B cell (primary cell): ENCODE measurements around the gene SPRED2. TPM values are rescaled to one million over a fixed set of nuclear protein-coding genes. Genes with fewer than 3 reads are reported as not detected.

ENCODE experiments used
- ATAC-seq: fragments of 200-7000 bp; cut with Tn5 transposase; one replicate; pipeline ENCODE4 v1.10.0; 2021; ENCODE audit warnings: low read depth, mild to moderate bottlenecking, moderate number of reproducible peaks, moderate library complexity
- CTCF ChIA-PET: fragments of 350-600 bp; sonication (Branson Sonifier 250); formaldehyde crosslinking; loops from one replicate; lab custom pipeline; 2021; ENCODE audit warnings: antibody characterized with exemption, inconsistent platforms; lab: Charles Lee
- POLR2A ChIA-PET: fragments of 350-600 bp; sonication (Branson Sonifier 250); formaldehyde crosslinking; loops from one replicate; lab custom pipeline; 2021; ENCODE audit warnings: antibody characterized with exemption; lab: Charles Lee
- DNase-seq: peaks from one replicate; pipeline ENCODE4 v3.0.0; 2013
- H2AFZ ChIP-seq: 2 replicates; pipeline ENCODE4 v1.6.1; 2012; ENCODE audit warnings: mild to moderate bottlenecking, low read depth, low read length; ENCODE audit not compliant: insufficient read depth, poor library complexity, severe bottlenecking
- H3K27ac ChIP-seq, 2 donors: 1 replicate in 1 of 2; 2 replicates in 1 of 2; pipeline ENCODE4 v1.5.1; 2012 to 2013; ENCODE audit warnings: low read length in 2 of 2, mild to moderate bottlenecking in 2 of 2, moderate library complexity in 1 of 2
- H3K27me3 ChIP-seq, 4 experiments: fragments of 200-600 bp in 1 of 4; sonication (generic) in 1 of 4; replicated peaks in 1 of 4; 1 replicate in 2 of 4; 2 replicates in 2 of 4; pipeline versions ENCODE4 v1.6.1 to v1.7.0; 2013 to 2016; ENCODE audit warnings: low read length in 3 of 4, mild to moderate bottlenecking in 2 of 4, mixed read lengths in 1 of 4, moderate library complexity in 1 of 4; ENCODE audit not compliant: insufficient read depth in 4 of 4, control insufficient read depth in 3 of 4; ENCODE audit errors: control extremely low read depth in 1 of 4
- H3K36me3 ChIP-seq, 2 experiments: replicated peaks in 1 of 2; 1 replicate in 1 of 2; 2 replicates in 1 of 2; pipeline versions ENCODE4 v1.6.1 to v1.7.1; 2013; ENCODE audit warnings: low read length in 1 of 2; ENCODE audit not compliant: insufficient read depth in 2 of 2, control insufficient read depth in 1 of 2; ENCODE audit errors: control extremely low read depth in 1 of 2, extremely low read depth in 1 of 2
- H3K4me1 ChIP-seq, 2 donors: fragments of 200-600 bp in 1 of 2; sonication (generic) in 1 of 2; 1 replicate in 1 of 2; 2 replicates in 1 of 2; pipeline versions ENCODE4 v1.5.1 to v1.6.1; 2013 to 2017; ENCODE audit warnings: low read length in 2 of 2; ENCODE audit not compliant: control insufficient read depth in 2 of 2, insufficient read depth in 2 of 2
- H3K4me2 ChIP-seq: replicated peaks from 2 replicates; pipeline ENCODE3; 2012; ENCODE audit warnings: mild to moderate bottlenecking, low read depth, low read length; ENCODE audit not compliant: poor library complexity, severe bottlenecking
- H3K4me3 ChIP-seq, 5 experiments: fragments of 200-600 bp in 1 of 5; sonication (generic) in 1 of 5; 1 replicate in 3 of 5; 2 replicates in 2 of 5; pipeline versions ENCODE4 v1.5.1 to v1.7.0; 2011 to 2016; ENCODE audit warnings: low read length in 4 of 5, mild to moderate bottlenecking in 4 of 5, low read depth in 2 of 5, control low read depth in 1 of 5, moderate library complexity in 1 of 5; ENCODE audit not compliant: insufficient read depth in 1 of 5; ENCODE audit errors: control extremely low read depth in 1 of 5, extremely low read depth in 1 of 5
- H3K79me2 ChIP-seq: fragments of 200-600 bp; sonication (generic); one replicate; pipeline ENCODE4 v1.6.0; 2016; ENCODE audit warnings: low read length; ENCODE audit not compliant: control insufficient read depth, insufficient read depth
- H3K9ac ChIP-seq: fragments of 200-600 bp; sonication (generic); 2 replicates; pipeline ENCODE4 v1.6.1; 2017; ENCODE audit warnings: mild to moderate bottlenecking, low read length, moderate library complexity
- H3K9me3 ChIP-seq, 3 donors: one replicate each; pipeline versions ENCODE4 v1.6.1 to v1.7.1; 2013; ENCODE audit warnings: low read length in 2 of 3; ENCODE audit not compliant: control insufficient read depth in 2 of 3, insufficient read depth in 1 of 3; ENCODE audit errors: control extremely low read depth in 1 of 3
- H4K20me1 ChIP-seq: 2 replicates; pipeline ENCODE4 v1.6.0; 2012; ENCODE audit warnings: mild to moderate bottlenecking, low read length; ENCODE audit not compliant: insufficient read depth, control insufficient read depth, poor library complexity, severe bottlenecking
- H3K27ac Mint-ChIP-seq: one replicate; pipeline ENCODE4 v1.8.0; 2021; ENCODE audit warnings: mixed read lengths
- H3K27me3 Mint-ChIP-seq: one replicate; pipeline ENCODE4 v1.8.0; 2021; ENCODE audit warnings: mixed read lengths
- H3K4me1 Mint-ChIP-seq: one replicate; pipeline ENCODE4 v1.8.0; 2021; ENCODE audit warnings: mixed read lengths
- H3K4me3 Mint-ChIP-seq: one replicate; pipeline ENCODE4 v1.8.0; 2021; ENCODE audit warnings: mixed read lengths
- H3K9me3 Mint-ChIP-seq: one replicate; pipeline ENCODE4 v1.8.0; 2022; ENCODE audit warnings: mixed read lengths; ENCODE audit not compliant: insufficient read depth
- EZH2 ChIP-seq: IDR thresholded peaks from 2 replicates; pipeline ENCODE4 v1.6.1; 2012; ENCODE audit warnings: borderline replicate concordance, low read depth, mild to moderate bottlenecking, moderate library complexity, low read length; ENCODE audit not compliant: insufficient read depth, poor library complexity, severe bottlenecking
- WGBS: methylation state at CpG from one replicate; pipeline ENCODE4 v1.1.5; 2013; ENCODE audit warnings: missing lambda C conversion rate; ENCODE audit not compliant: insufficient coverage; 5-methylcytosine and 5-hydroxymethylcytosine counted together
- intact Hi-C: fragments of 100-400 bp; cut with micrococcal nuclease; formaldehyde crosslinking; loops from one replicate; pipeline ENCODE4 v1.10.0; 2022
- polyA plus RNA-seq: library from polyadenylated mRNA; depleted of rRNA; stranded (reverse); fragments of >200 nt; gene quantifications from 2 replicates; pipeline ENCODE4 v1.2.3, GENCODE V29; 2012
- total RNA-seq, 2 donors: library from RNA; stranded (reverse); fragments of 120-200 nt in 1 of 2; gene quantifications; 1 replicate in 1 of 2; 2 replicates in 1 of 2; pipeline versions ENCODE4 v1.2.3 to v1.2.4, GENCODE V29; 2013 to 2022
- TF ChIP-seq, protein P1 (sequence below): fragments of 200-600 bp; IDR thresholded peaks from one replicate; pipeline ENCODE4 v1.8.0; 2022; ENCODE audit warnings: antibody characterized with exemption, mild to moderate bottlenecking

The SPRED2 gene
- total and polyA plus RNA-seq, 2 donors (not counting 1 experiment from before 2014, with no cell fraction given), result 0.40 to 1.3 TPM

DNA sequence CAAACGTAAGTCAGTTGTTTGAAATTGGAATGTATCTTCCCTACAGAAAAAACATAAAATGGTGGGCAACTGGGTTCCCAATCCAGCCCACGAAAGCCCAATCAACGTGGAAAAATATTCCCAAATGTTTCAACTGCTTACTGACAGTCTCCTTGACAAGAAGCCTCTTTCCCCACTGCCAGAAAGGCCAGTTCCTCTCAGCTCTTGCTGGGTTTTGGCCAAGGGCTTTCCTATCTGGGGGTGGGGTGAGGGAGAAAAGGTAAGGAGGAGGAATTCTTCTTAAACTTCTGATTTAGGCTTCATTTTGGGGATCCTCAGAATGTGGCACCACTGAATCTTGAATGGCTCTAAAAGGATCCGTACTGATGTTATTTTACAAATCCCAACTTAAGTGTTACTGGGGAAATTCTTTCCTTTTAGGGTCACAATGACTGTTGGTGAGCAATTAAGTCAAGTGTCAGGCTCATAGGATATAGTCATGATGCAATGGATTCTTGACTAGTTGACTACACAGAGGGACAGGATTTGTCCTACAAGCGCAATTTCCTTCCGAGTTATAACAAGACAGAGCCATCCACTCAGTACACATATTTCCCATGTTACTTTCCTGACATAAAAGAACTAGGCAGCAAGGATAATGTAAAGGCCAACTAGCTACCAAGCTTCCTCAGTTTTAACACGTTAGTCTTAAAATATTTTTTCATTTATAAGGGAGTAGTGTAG lies 73.6 kb downstream of the SPRED2 start:
- no peak for DNase-seq
- Histone ChIP-seq H3K27me3 (peaks cover 0 to 8% (median 1%) of the 10 kb centered on the region in 4 experiments), H3K9ac (no peak overlapping the region), H3K9me3 (no peaks in the 10 kb centered on the region), H3K27ac (no peak overlapping the region), H3K36me3 (no peaks in the 10 kb centered on the region), H3K79me2 (no peaks in the 10 kb centered on the region), H3K4me2 (no peak overlapping the region), H3K4me1 (no peaks in the 10 kb centered on the region), H2AFZ (no peak overlapping the region), H4K20me1 (no peaks in the 10 kb centered on the region), H3K4me3 (no peak overlapping the region)
- ChIA-PET CTCF (no interaction called here), POLR2A (no interaction called here)
- Mint-ChIP-seq H3K4me3 (no peak overlapping the region), H3K27me3 (peaks cover 13% of the 10 kb centered on the region), H3K9me3 (no peaks in the 10 kb centered on the region), H3K4me1 (no peaks in the 10 kb centered on the region), H3K27ac (no peak overlapping the region)
- ATAC-seq, result no peak
- WGBS, result 79% methylated on average over 4 of the region's 7 CpGs
- intact Hi-C loops, result no loop called here
- TF ChIP-seq EZH2, result no peak
- TF ChIP-seq, protein P1, sequence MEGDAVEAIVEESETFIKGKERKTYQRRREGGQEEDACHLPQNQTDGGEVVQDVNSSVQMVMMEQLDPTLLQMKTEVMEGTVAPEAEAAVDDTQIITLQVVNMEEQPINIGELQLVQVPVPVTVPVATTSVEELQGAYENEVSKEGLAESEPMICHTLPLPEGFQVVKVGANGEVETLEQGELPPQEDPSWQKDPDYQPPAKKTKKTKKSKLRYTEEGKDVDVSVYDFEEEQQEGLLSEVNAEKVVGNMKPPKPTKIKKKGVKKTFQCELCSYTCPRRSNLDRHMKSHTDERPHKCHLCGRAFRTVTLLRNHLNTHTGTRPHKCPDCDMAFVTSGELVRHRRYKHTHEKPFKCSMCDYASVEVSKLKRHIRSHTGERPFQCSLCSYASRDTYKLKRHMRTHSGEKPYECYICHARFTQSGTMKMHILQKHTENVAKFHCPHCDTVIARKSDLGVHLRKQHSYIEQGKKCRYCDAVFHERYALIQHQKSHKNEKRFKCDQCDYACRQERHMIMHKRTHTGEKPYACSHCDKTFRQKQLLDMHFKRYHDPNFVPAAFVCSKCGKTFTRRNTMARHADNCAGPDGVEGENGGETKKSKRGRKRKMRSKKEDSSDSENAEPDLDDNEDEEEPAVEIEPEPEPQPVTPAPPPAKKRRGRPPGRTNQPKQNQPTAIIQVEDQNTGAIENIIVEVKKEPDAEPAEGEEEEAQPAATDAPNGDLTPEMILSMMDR, result no peak

DNA sequence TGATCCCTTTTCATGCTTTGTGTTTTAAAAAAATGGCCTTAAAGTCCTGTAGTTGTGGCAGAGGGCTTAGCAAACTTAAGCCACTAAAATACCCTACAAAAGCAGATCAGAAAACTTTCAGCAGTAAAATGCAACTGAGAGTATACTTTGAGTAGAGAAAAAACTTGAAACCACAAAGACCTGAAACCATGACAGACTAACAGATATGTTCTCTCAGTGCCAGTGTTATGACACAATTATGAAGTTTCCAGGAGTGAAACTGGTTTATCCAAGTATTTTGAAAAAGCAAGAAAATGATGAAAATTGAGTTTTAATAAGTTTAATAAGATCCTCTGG lies 74.5 kb downstream of the SPRED2 start:
- Mint-ChIP-seq H3K4me1 (no peaks in the 10 kb centered on the region), H3K27ac (no peak overlapping the region), H3K9me3 (no peaks in the 10 kb centered on the region), H3K27me3 (peaks cover 15% of the 10 kb centered on the region), H3K4me3 (no peak overlapping the region)
- ATAC-seq, result no peak
- H3K9ac ChIP-seq, result no peak overlapping the region
- no peaks in the 10 kb centered on the region for H3K9me3 ChIP-seq
- H3K4me2 ChIP-seq, result no peak overlapping the region
- no peak overlapping the region for H3K4me3 ChIP-seq
- H4K20me1 ChIP-seq, result no peaks in the 10 kb centered on the region
- peaks cover 0 to 10% (median 1%) of the 10 kb centered on the region in 4 experiments for H3K27me3 ChIP-seq
- H3K27ac ChIP-seq, result no peak overlapping the region
- H3K79me2 ChIP-seq, result no peaks in the 10 kb centered on the region
- ChIA-PET POLR2A (no interaction called here), CTCF (no interaction called here)
- intact Hi-C loops, result no loop called here
- no peak for DNase-seq
- H3K4me1 ChIP-seq, result no peaks in the 10 kb centered on the region
- no peaks in the 10 kb centered on the region for H3K36me3 ChIP-seq
- TF ChIP-seq, protein P1, result no peak
- TF ChIP-seq EZH2, result no peak
- H2AFZ ChIP-seq, result no peak overlapping the region
